Neural progenitor cell (in vitro differentiated cells): ENCODE results near the gene PROM2. TPM values are rescaled to one million over a fixed set of nuclear protein-coding genes. Genes with fewer than 3 reads are reported as not detected.

Source experiments
- DNase-seq: peaks from one replicate; pipeline ENCODE4 v3.0.0-alpha.2; 2016; ENCODE audit warnings: low spot score
- H2AFZ ChIP-seq: fragments of 200-600 bp; sonication (generic); replicated peaks from 2 replicates; pipeline ENCODE4 v1.6.1; 2016; ENCODE audit warnings: antibody characterized with exemption
- H3F3A ChIP-seq: fragments of 200-600 bp; sonication (generic); 2 replicates; pipeline ENCODE4 v1.6.1; 2016; ENCODE audit warnings: antibody characterized with exemption, low read depth
- H3K27ac ChIP-seq: fragments of 200-600 bp; sonication (generic); 2 replicates; pipeline ENCODE4 v1.5.1; 2016; ENCODE audit warnings: mild to moderate bottlenecking
- H3K27me3 ChIP-seq: fragments of 200-600 bp; sonication (generic); 2 replicates; pipeline ENCODE4 v1.6.1; 2016; ENCODE audit warnings: mild to moderate bottlenecking, moderate library complexity
- H3K36me3 ChIP-seq: fragments of 200-600 bp; sonication (generic); 2 replicates; pipeline ENCODE4 v1.5.1; 2016
- H3K4me1 ChIP-seq: fragments of 200-600 bp; sonication (generic); 2 replicates; pipeline ENCODE4 v1.6.1; 2016; ENCODE audit warnings: mixed run types
- H3K4me2 ChIP-seq: fragments of 200-600 bp; sonication (generic); 2 replicates; pipeline ENCODE4 v1.6.1; 2016
- H3K4me3 ChIP-seq: fragments of 200-600 bp; sonication (generic); 2 replicates; pipeline ENCODE4 v1.5.1; 2016
- H3K79me2 ChIP-seq: fragments of 200-600 bp; sonication (generic); 2 replicates; pipeline ENCODE4 v1.6.1; 2016; ENCODE audit warnings: low read depth
- H3K9ac ChIP-seq: fragments of 200-600 bp; sonication (generic); 2 replicates; pipeline ENCODE4 v1.6.1; 2016
- H3K9me3 ChIP-seq: fragments of 200-600 bp; sonication (generic); 2 replicates; pipeline ENCODE4 v1.5.1; 2016; ENCODE audit warnings: low read depth
- H4K20me1 ChIP-seq: fragments of 200-600 bp; sonication (generic); 2 replicates; pipeline ENCODE4 v1.6.1; 2016; ENCODE audit warnings: low read depth
- H3K27ac Mint-ChIP-seq: 3 replicates; pipeline ENCODE4 v1.8.0; 2021; ENCODE audit warnings: mixed read lengths
- H3K27me3 Mint-ChIP-seq: 2 replicates; pipeline ENCODE4 v1.8.0; 2022; ENCODE audit warnings: low read depth, mild to moderate bottlenecking, inconsistent platforms, moderate library complexity, mixed read lengths; ENCODE audit not compliant: insufficient read depth
- H3K36me3 Mint-ChIP-seq: 3 replicates; pipeline ENCODE4 v1.8.0; 2021; ENCODE audit warnings: mixed read lengths
- H3K4me1 Mint-ChIP-seq: 3 replicates; pipeline ENCODE4 v1.8.0; 2021; ENCODE audit warnings: mixed read lengths
- H3K4me3 Mint-ChIP-seq: 3 replicates; pipeline ENCODE4 v1.8.0; 2021; ENCODE audit warnings: mild to moderate bottlenecking, moderate library complexity, mixed read lengths
- H3K9me3 Mint-ChIP-seq: 3 replicates; pipeline ENCODE4 v1.8.0; 2020; ENCODE audit warnings: mixed read lengths
- CTCF ChIP-seq: fragments of 200-600 bp; sonication (generic); IDR thresholded peaks from 2 replicates; pipeline ENCODE4 v1.5.1; 2017; ENCODE audit warnings: antibody characterized with exemption, mild to moderate bottlenecking
- EZH2 ChIP-seq: fragments of 200-600 bp; sonication (generic); IDR thresholded peaks from 2 replicates; pipeline ENCODE4 v1.6.1; 2017; ENCODE audit warnings: antibody characterized with exemption, mild to moderate bottlenecking, moderate library complexity
- EZH2phosphoT487 ChIP-seq: fragments of 200-600 bp; sonication (generic); IDR thresholded peaks from 2 replicates; pipeline ENCODE4 v1.6.1; 2017; ENCODE audit warnings: antibody characterized with exemption
- total RNA-seq: library from RNA; depleted of rRNA; stranded (reverse); fragments of >200 nt; gene quantifications from 2 replicates; pipeline ENCODE4 v1.2.3, GENCODE V29; 2015; ENCODE audit warnings: low replicate concordance

PROM2 gene
- total RNA-seq, 1 donor from 2014 or later: 0.95 TPM

- H3K4me1 ChIP-seq: no peaks in the 10 kb centered on the region
These were observed 16.0 kb upstream of the PROM2 start for GRCh38 chr2:95258271-95258670.

GRCh38 chr2:95260028-95261023 lies 13.9 kb upstream of the PROM2 start:
- TF ChIP-seq EZH2phosphoT487: no peak
- no peak for TF ChIP-seq EZH2
- no peak for TF ChIP-seq CTCF
- Histone ChIP-seq H3F3A (no peaks in the 10 kb centered on the region), H3K4me2 (no peak overlapping the region), H4K20me1 (no peaks in the 10 kb centered on the region), H3K27me3 (no peaks in the 10 kb centered on the region), H3K9me3 (no peaks in the 10 kb centered on the region), H3K9ac (no peak overlapping the region), H3K27ac (no peak overlapping the region), H3K4me1 (no peaks in the 10 kb centered on the region), H3K36me3 (no peaks in the 10 kb centered on the region), H2AFZ (no peak overlapping the region), H3K4me3 (no peak overlapping the region), H3K79me2 (no peaks in the 10 kb centered on the region)
- no peak overlapping the region for H3K27ac Mint-ChIP-seq
- no peaks in the 10 kb centered on the region for H3K27me3 Mint-ChIP-seq
- DNase-seq: no peak
- no peak overlapping the region for H3K4me3 Mint-ChIP-seq
- H3K9me3 Mint-ChIP-seq: peaks cover 16% of the 10 kb centered on the region
- H3K36me3 Mint-ChIP-seq: no peaks in the 10 kb centered on the region
- H3K4me1 Mint-ChIP-seq: peaks cover 4% of the 10 kb centered on the region

More at GRCh38 chr2:95258271-95258670, 16.0 kb upstream of the PROM2 start:
- Histone ChIP-seq H3K79me2 (no peaks in the 10 kb centered on the region), H3F3A (no peaks in the 10 kb centered on the region), H3K9ac (no peak overlapping the region), H3K36me3 (no peaks in the 10 kb centered on the region), H3K4me2 (no peak overlapping the region), H2AFZ (no peak overlapping the region), H3K4me3 (no peak overlapping the region), H3K9me3 (no peaks in the 10 kb centered on the region), H3K27me3 (no peaks in the 10 kb centered on the region), H3K27ac (no peak overlapping the region), H4K20me1 (no peaks in the 10 kb centered on the region)
- Mint-ChIP-seq H3K9me3 (peaks cover 21% of the 10 kb centered on the region), H3K27me3 (no peaks in the 10 kb centered on the region), H3K36me3 (no peaks in the 10 kb centered on the region), H3K27ac (no peak overlapping the region), H3K4me3 (no peak overlapping the region), H3K4me1 (peaks cover 4% of the 10 kb centered on the region)
- DNase-seq: no peak
- TF ChIP-seq CTCF (no peak), EZH2 (no peak), EZH2phosphoT487 (no peak)

- Histone ChIP-seq H2AFZ (no peak overlapping the region), H3F3A (no peaks in the 10 kb centered on the region), H3K9me3 (no peaks in the 10 kb centered on the region), H3K9ac (no peak overlapping the region), H3K27ac (no peak overlapping the region), H3K4me3 (no peak overlapping the region), H3K4me1 (no peaks in the 10 kb centered on the region), H4K20me1 (no peaks in the 10 kb centered on the region), H3K4me2 (no peak overlapping the region), H3K79me2 (no peaks in the 10 kb centered on the region), H3K27me3 (no peaks in the 10 kb centered on the region), H3K36me3 (no peaks in the 10 kb centered on the region)
- Mint-ChIP-seq H3K9me3 (peaks cover 13% of the 10 kb centered on the region), H3K27ac (no peak overlapping the region), H3K4me1 (peaks cover 4% of the 10 kb centered on the region), H3K36me3 (no peaks in the 10 kb centered on the region), H3K4me3 (no peak overlapping the region), H3K27me3 (no peaks in the 10 kb centered on the region)
- DNase-seq: no peak
- TF ChIP-seq EZH2phosphoT487: no peak
- no peak for TF ChIP-seq EZH2
- no peak for TF ChIP-seq CTCF
These were observed 12.6 kb upstream of the PROM2 start for GRCh38 chr2:95261602-95262001.
